Activated CD8-positive, alpha-beta memory T cell treated with anti-CD3 and anti-CD28 coated beads, Interleukin-2, amount 50 U/mL, for 24 hours (primary cell): Measurements from ENCODE around the gene IFT20.

Experiments
- DNase-seq: peaks from one replicate; pipeline ENCODE4 v3.0.0-alpha.2; 2020; ENCODE audit errors: extremely low read depth

Gene IFT20

GRCh38 chr17:28334666-28335200 is 539 bp downstream of the IFT20 start:
- DNase-seq: no peak

GRCh38 chr17:28334171-28334570 is 1.1 kb downstream of the IFT20 start:
- DNase-seq: no peak

GRCh38 chr17:28333083-28333746 is 2.1 kb downstream of the IFT20 start:
- no peak for DNase-seq

GRCh38 chr17:28331891-28332420 is 3.3 kb downstream of the IFT20 start:
- no peak for DNase-seq

- no peak for DNase-seq
Observed at GRCh38 chr17:28330671-28331070, 4.6 kb downstream of the IFT20 start.

- no peak for DNase-seq
Observed at GRCh38 chr17:28328325-28328724, 6.9 kb downstream of the IFT20 start.

- no peak for DNase-seq
Observed at GRCh38 chr17:28327709-28328108, 7.6 kb downstream of the IFT20 start.

GRCh38 chr17:28327031-28327607 is 8.2 kb downstream of the IFT20 start:
- no peak for DNase-seq

- DNase-seq: no peak
Observed at GRCh38 chr17:28326114-28326513, 9.2 kb downstream of the IFT20 start.

- no peak for DNase-seq
Observed at GRCh38 chr17:28325211-28325610, 10.1 kb downstream of the IFT20 start.

GRCh38 chr17:28324781-28325180 is 10.5 kb downstream of the IFT20 start:
- DNase-seq: no peak

- no peak for DNase-seq
Observed at GRCh38 chr17:28324267-28324745, 11.0 kb downstream of the IFT20 start.

- no peak for DNase-seq
Observed at GRCh38 chr17:28320215-28321061, 14.8 kb downstream of the IFT20 start.

- DNase-seq: no peak
Observed at GRCh38 chr17:28319598-28319935, 15.7 kb downstream of the IFT20 start.

- DNase-seq: peak; percentile 93
Observed at GRCh38 chr17:28318759-28319597, 16.3 kb downstream of the IFT20 start, which contains the start of gene TMEM97. Gene TMEM97 (plus strand): TSS chr17:28319200. CDS start chr17:28319240, 40 bp downstream.

- DNase-seq: no peak
Observed at GRCh38 chr17:28317966-28318758, 17.1 kb downstream of the IFT20 start.

- DNase-seq: no peak
Observed at GRCh38 chr17:28317099-28317965, 17.9 kb downstream of the IFT20 start.

GRCh38 chr17:28315846-28316705 is 19.2 kb downstream of the IFT20 start:
- DNase-seq: no peak
